LNCAP (cell line): ENCODE data around the gene CTSS.

Source experiments
- TF ChIP-seq, protein P1 (sequence below): fragments of 450-650 bp; IDR thresholded peaks from 2 replicates; pipeline ENCODE4 v1.5.1; 2017; ENCODE audit warnings: mild to moderate bottlenecking

The CTSS gene

DNA sequence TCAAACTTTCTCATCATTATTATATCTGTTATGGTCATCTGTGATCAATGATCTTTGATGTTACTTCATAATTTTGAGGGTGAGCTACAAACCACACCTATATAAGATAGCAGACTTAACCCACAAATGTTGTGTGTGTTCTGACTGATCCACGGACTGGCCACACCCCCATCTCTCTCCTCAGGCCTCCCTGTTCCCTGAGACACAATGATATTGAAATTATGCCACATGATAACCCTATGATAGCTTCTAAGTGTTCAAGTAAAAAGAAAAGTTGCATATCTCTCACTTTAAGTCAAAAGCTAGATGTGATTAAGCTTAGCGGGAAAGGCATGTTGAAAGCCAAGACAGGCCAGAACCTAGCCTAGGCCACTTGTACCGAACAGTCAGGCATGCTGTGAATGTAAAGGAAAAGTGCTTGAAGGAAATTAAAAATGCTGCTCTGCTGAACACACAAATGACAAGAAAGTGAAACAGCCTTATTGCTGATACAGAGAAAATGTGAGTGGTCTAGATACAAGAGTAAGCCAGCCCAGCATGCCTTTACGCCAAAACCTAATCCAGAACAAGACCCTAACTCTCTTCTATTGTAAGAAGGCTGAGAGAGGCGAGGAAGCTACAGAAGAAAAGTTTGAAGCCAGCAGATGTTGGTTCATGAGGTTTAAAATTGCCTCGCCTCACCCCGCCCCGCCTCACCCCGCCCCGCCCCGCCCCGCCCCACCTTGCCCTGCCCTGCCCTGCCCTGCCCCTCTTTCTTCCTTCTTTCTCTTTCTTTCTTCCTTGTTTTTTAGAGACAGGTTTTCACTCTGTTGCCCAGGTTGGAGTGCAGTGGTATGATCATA is 16.5 kb downstream of the CTSS start:
- TF ChIP-seq, protein P1, sequence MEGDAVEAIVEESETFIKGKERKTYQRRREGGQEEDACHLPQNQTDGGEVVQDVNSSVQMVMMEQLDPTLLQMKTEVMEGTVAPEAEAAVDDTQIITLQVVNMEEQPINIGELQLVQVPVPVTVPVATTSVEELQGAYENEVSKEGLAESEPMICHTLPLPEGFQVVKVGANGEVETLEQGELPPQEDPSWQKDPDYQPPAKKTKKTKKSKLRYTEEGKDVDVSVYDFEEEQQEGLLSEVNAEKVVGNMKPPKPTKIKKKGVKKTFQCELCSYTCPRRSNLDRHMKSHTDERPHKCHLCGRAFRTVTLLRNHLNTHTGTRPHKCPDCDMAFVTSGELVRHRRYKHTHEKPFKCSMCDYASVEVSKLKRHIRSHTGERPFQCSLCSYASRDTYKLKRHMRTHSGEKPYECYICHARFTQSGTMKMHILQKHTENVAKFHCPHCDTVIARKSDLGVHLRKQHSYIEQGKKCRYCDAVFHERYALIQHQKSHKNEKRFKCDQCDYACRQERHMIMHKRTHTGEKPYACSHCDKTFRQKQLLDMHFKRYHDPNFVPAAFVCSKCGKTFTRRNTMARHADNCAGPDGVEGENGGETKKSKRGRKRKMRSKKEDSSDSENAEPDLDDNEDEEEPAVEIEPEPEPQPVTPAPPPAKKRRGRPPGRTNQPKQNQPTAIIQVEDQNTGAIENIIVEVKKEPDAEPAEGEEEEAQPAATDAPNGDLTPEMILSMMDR = no peak

DNA sequence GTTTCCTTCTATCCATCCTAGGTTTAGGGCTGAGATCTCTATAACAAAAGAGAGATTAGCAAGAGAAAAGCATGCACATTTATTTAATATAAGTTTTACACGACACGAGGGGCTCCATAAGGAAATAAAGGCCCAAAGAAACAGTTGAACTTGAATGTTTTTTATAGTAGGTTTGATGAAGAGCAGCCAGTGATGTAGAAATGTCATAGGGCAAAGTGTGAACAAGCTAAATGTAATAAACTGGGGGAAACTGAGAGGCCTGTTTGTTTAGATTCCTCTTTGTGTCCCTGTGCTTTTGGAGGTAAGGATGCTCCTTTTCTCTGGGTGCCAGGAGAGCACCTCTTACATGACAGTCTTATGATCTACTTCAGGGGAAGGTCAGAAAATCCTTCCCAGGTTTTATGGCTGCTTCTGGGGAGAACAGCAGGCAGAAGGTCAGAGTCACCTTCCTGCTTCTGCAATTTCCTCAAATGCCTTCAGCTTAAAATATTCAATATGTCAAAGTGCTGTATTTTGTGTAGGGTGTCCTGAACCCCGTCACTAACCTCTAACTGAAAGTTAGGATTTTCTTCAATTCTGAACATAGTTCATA is 35.4 kb downstream of the CTSS start:
- TF ChIP-seq, protein P1 = no peak

DNA sequence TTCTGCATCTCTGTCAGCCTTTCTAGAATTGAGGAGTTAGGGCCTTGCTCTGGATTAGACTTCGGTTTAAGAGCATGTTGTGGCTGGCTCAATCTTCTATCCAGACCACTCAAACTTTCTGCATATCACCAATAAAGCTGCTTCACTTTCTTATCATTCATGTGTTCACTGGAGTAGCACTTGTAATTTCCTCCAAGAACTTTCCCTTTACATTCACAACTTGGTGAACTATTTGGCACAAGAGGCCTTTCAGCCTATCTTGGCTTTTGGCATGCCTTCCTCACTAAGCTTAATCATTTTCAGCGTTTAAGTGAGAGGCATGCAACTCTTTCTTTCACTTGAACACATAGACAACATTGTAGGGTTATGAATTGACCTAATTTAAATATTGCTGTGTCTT is 41.2 kb downstream of the CTSS start:
- TF ChIP-seq, protein P1 = no peak

DNA sequence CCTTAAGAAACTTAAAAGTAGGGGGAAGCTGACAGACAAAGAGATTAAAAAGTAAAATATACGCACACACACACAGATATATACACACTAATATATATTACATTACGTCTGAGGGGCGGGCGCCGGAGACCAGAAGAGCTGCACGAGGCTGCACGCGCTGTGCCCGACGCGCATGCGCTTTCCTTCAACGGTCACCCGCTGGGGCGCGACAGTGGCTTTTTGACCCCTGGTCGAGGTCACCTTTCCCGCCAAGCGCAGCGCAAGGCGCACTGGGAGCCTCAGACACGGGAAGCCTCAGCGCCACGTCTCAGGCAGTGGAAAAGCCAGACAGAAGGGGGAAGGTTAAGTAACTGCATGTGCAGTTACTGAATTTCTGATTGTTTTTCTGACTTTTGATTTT is 44.9 kb downstream of the CTSS start, which contains the start of gene HORMAD1:
Gene HORMAD1, minus strand, starts transcription at position 193 of the 400 bp plus-strand sequence. CDS start 1,390 bp downstream, outside the sequence.
- TF ChIP-seq, protein P1 = no peak

DNA sequence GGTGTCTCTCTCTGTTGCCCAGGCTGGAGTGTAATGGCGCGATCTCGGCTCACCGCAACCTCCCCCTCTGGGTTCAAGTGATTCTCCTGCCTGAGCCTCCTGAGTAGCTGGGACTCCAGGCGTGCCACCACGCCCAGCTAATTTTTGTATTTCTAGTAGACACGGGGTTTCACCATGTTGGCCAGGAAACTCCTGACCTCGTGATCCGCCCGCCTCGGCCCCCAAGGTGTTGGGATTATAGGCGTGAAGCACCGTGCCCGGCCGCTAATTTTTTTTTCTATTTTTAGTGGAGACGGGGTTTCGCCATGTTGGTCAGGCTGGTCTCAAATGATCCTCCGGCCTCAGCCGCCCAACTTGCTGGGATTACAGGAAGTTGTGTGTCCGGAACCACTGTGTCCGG is 45.5 kb downstream of the CTSS start:
- TF ChIP-seq, protein P1 = no peak

DNA sequence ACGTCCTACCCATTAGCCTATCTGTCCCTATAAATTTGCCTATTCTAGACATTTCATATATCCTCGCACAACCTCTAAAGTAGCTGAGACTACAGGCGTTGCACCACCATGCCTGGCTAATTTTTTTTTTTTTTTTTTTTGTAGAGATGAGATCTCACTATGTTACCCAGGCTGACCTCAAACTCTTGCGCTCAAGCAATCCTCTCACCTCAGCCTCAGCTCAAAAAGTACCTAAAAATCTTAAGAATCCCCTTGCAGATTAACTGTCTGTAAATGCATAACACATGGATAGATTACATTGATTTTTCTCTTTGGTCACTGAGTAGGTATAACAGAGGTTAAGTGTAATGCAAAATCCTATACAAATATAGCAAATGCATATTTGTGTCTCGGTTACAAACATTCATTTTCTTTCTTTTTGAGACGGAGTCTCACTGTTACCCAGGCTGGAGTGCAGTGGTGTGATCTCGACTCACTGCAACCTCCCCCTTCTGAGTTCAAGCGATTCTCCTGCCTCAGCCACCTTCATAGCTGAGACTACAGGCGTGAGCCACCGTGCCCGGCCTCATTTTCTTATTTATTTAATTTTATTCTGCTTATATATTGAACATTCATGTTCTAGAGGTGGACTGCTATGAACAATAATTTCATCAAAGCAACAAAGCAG is 47.2 kb downstream of the CTSS start:
- TF ChIP-seq, protein P1 = no peak

DNA sequence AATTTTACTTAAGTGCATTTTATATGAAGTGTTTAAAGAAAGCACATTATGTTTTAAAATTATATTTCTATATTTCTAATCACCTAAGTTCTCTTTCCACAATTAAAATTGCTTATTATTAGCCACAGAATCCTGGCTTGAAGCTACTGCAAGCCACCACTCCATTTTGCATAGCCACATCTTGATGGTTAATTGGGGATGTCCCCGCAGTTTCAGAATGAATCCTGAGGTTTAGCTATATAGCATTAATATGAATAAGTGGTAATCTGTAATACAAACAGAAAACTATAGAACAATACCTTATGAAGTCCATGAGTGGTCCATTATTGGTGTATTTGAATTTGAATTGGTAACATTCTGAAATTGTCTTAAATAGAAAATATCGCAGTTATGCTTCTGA is 57.0 kb downstream of the CTSS start:
- TF ChIP-seq, protein P1 = no peak
